HEK293T (cell line): ENCODE data around the gene TRNP1.

Experiments used
- CTCF ChIA-PET: fragments of 350-600 bp; formaldehyde crosslinking; extraction: SDS; loops from one replicate; lab custom pipeline; 2021; ENCODE audit warnings: antibody characterized with exemption, inconsistent platforms; lab: Yijun Ruan, JAX
- POLR2A ChIA-PET: fragments of 350-600 bp; formaldehyde crosslinking; extraction: SDS; loops from one replicate; lab custom pipeline; 2020; ENCODE audit warnings: antibody characterized with exemption, inconsistent platforms; lab: Yijun Ruan, JAX
- DNase-seq: peaks from one replicate; pipeline ENCODE4 v3.0.0; 2012; ENCODE audit warnings: mixed read lengths; ENCODE audit errors: extremely low spot score
- ARNT ChIP-seq: fragments of 450-650 bp; IDR thresholded peaks from 2 replicates; pipeline ENCODE4 v1.6.1; 2017; ENCODE audit warnings: mild to moderate bottlenecking
- BHLHE40 ChIP-seq: fragments of 450-650 bp; IDR thresholded peaks from 2 replicates; pipeline ENCODE4 v1.6.1; 2016; ENCODE audit warnings: mild to moderate bottlenecking, moderate library complexity, borderline replicate concordance
- CTBP1 ChIP-seq: fragments of 450-650 bp; IDR thresholded peaks from 2 replicates; pipeline ENCODE4 v1.6.1; 2016; ENCODE audit warnings: borderline replicate concordance
- ELF4 ChIP-seq: fragments of 450-650 bp; IDR thresholded peaks from 2 replicates; pipeline ENCODE4 v1.6.1; 2017; ENCODE audit warnings: antibody characterized with exemption
- FOXA1 ChIP-seq: fragments of 450-650 bp; IDR thresholded peaks from 2 replicates; pipeline ENCODE4 v1.6.1; 2016; ENCODE audit warnings: mild to moderate bottlenecking
- FOXK2 ChIP-seq: fragments of 450-650 bp; IDR thresholded peaks from 2 replicates; pipeline ENCODE4 v1.6.1; 2016; ENCODE audit warnings: mild to moderate bottlenecking
- FOXM1 ChIP-seq: fragments of 450-650 bp; IDR thresholded peaks from 2 replicates; pipeline ENCODE4 v1.6.1; 2017; ENCODE audit warnings: mild to moderate bottlenecking, borderline replicate concordance
- HDGF ChIP-seq: fragments of 450-650 bp; IDR thresholded peaks from 2 replicates; pipeline ENCODE4 v1.6.1; 2017; ENCODE audit warnings: antibody characterized with exemption, borderline replicate concordance
- L3MBTL2 ChIP-seq: fragments of 450-650 bp; conservative IDR thresholded peaks from 2 replicates; pipeline ENCODE4 v1.6.1; 2016; ENCODE audit warnings: mild to moderate bottlenecking
- LEF1 ChIP-seq: fragments of 450-650 bp; IDR thresholded peaks from 2 replicates; pipeline ENCODE4 v1.6.1; 2017; ENCODE audit warnings: mild to moderate bottlenecking, borderline replicate concordance
- NFRKB ChIP-seq: fragments of 450-650 bp; IDR thresholded peaks from 2 replicates; pipeline ENCODE4 v1.6.1; 2016; ENCODE audit warnings: mild to moderate bottlenecking, moderate library complexity
- PKNOX1 ChIP-seq: fragments of 450-650 bp; IDR thresholded peaks from 2 replicates; pipeline ENCODE4 v1.6.1; 2016
- SP1 ChIP-seq: fragments of 450-650 bp; IDR thresholded peaks from 2 replicates; pipeline ENCODE4 v1.6.1; 2017
- SUZ12 ChIP-seq: fragments of 450-650 bp; IDR thresholded peaks from 2 replicates; pipeline ENCODE4 v1.6.1; 2016; ENCODE audit warnings: mild to moderate bottlenecking
- TARDBP ChIP-seq: fragments of 450-650 bp; IDR thresholded peaks from 2 replicates; pipeline ENCODE4 v1.6.1; 2016
- ZNF384 ChIP-seq: fragments of 450-650 bp; IDR thresholded peaks from 2 replicates; pipeline ENCODE4 v1.6.1; 2016

The TRNP1 gene

DNA sequence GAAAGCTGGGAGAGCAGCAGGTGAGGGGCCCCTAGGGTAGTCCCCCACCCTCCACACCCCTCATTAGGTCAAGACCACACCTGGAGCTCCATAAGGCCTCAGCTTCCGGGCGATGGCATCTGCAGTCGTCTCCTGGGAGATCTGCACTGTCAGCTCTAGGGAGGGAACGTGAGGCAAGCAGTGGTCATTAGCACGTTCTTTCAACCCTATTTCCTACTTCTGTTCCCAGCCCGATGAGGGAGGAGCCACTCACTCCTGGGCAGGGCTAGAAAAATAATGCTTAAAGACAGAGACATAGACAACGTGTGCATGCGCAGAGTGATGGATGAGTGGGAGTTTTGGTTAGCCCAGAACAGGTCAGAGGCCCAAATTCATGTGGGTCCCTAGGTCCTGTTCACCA, 42.9 kb upstream of the TRNP1 start:
- no peak for DNase-seq
- ChIA-PET POLR2A (no interaction called here), CTCF (no interaction called here)
- TF ChIP-seq PKNOX1 = no peak
- TF ChIP-seq ELF4 = no peak
- TF ChIP-seq ARNT = no peak
- TF ChIP-seq TARDBP = no peak
- TF ChIP-seq LEF1 = no peak
- TF ChIP-seq SP1 = no peak
- no peak for TF ChIP-seq L3MBTL2
- TF ChIP-seq FOXA1 = no peak
- no peak for TF ChIP-seq FOXK2
- no peak for TF ChIP-seq NFRKB
- no peak for TF ChIP-seq HDGF
- no peak for TF ChIP-seq ZNF384
- TF ChIP-seq CTBP1 = no peak
- TF ChIP-seq FOXM1 = no peak
- no peak for TF ChIP-seq SUZ12
- TF ChIP-seq BHLHE40 = no peak

- ChIA-PET CTCF (no interaction called here), POLR2A (no interaction called here)
- no peak for DNase-seq
- TF ChIP-seq TARDBP (no peak), L3MBTL2 (no peak), FOXK2 (no peak), ARNT (no peak), NFRKB (no peak), HDGF (no peak)
Observed at GRCh38 chr1:26951216-26951615, 42.3 kb upstream of the TRNP1 start.

GRCh38 chr1:26951821-26952497, 41.5 kb upstream of the TRNP1 start:
- POLR2A ChIA-PET = no interaction called here

GRCh38 chr1:26953374-26953773, 40.1 kb upstream of the TRNP1 start:
- TF ChIP-seq ARNT (no peak), SUZ12 (no peak), TARDBP (no peak), LEF1 (no peak), FOXA1 (no peak), HDGF (no peak), FOXK2 (no peak), NFRKB (no peak), PKNOX1 (no peak), L3MBTL2 (no peak)
- POLR2A ChIA-PET = no interaction called here
- CTCF ChIA-PET = interaction anchor here (0.6 kb wide), 1 partner anchor 30 kb away, joined by 3 read pairs; no protein-coding TSS in a partner anchor
- DNase-seq = no peak

More at GRCh38 chr1:26951821-26952497, 41.5 kb upstream of the TRNP1 start:
- CTCF ChIA-PET = no interaction called here
- no peak for DNase-seq
- TF ChIP-seq ELF4 (no peak), TARDBP (no peak), CTBP1 (no peak), ZNF384 (no peak), PKNOX1 (no peak), SUZ12 (no peak), HDGF (no peak), SP1 (no peak), BHLHE40 (no peak), L3MBTL2 (no peak), FOXA1 (no peak)

GRCh38 chr1:26956321-26956720, 37.2 kb upstream of the TRNP1 start:
- no peak for DNase-seq
- TF ChIP-seq LEF1 (no peak), FOXA1 (no peak), ZNF384 (no peak), ELF4 (no peak), PKNOX1 (no peak), BHLHE40 (no peak), CTBP1 (no peak), FOXM1 (no peak), ARNT (no peak)
- POLR2A ChIA-PET = no interaction called here
- CTCF ChIA-PET = no interaction called here

- CTCF ChIA-PET = no interaction called here
- no peak for DNase-seq
- TF ChIP-seq SP1 (no peak), FOXM1 (no peak), PKNOX1 (no peak), CTBP1 (no peak), ELF4 (no peak), SUZ12 (no peak), BHLHE40 (no peak), NFRKB (no peak), ZNF384 (no peak), HDGF (no peak), ARNT (no peak), FOXK2 (no peak)
- POLR2A ChIA-PET = no interaction called here
Observed at GRCh38 chr1:26957306-26957705, 36.2 kb upstream of the TRNP1 start.
